HCT116 (cell line): ENCODE measurements around the gene GRIA1. TPM values are rescaled to one million over a fixed set of nuclear protein-coding genes. Genes with fewer than 3 reads are reported as not detected.

ENCODE experiments used
- ATAC-seq: fragments of 200-7000 bp; cut with Tn5 transposase; 2 replicates; pipeline ENCODE4 v1.9.1; 2020; ENCODE audit warnings: mild to moderate bottlenecking, moderate library complexity
- BruUV-seq: library from RNA; stranded (reverse); fragments of 400-500 nt; replicated peaks from 2 replicates; lab custom pipeline; 2021; lab: Mats Ljungman, UMichigan
- CTCF ChIA-PET: fragments of 300-600 bp; sonication (Branson Sonifier 250); formaldehyde crosslinking; loops from one replicate; lab custom pipeline; 2021; ENCODE audit warnings: antibody characterized with exemption; lab: Charles Lee
- POLR2A ChIA-PET: fragments of 300-600, 350-600 bp; sonication (Branson Sonifier 250); formaldehyde crosslinking; loops from one replicate; lab custom pipeline; 2021; ENCODE audit warnings: antibody characterized with exemption; lab: Charles Lee
- RAD21 ChIA-PET, 2 experiments: fragments of 300-600 bp; sonication (Branson Sonifier 250); formaldehyde crosslinking; loops; one replicate each; lab custom pipeline; 2023; ENCODE audit warnings: low total read pairs in 2 of 2; ENCODE audit not compliant: uncharacterized antibody in 2 of 2, unreplicated experiment in 2 of 2, low non-redundant PET in 1 of 2; lab: Charles Lee
- DNase-seq: peaks from one replicate; pipeline ENCODE4 v3.0.0-alpha.2; 2010; ENCODE audit warnings: low read depth, low spot score
- H2AFZ ChIP-seq: fragments of 200-600 bp; shearing (Covaris generic), sonication (generic); 2 replicates; pipeline ENCODE4 v1.6.1; 2017; ENCODE audit warnings: low read depth, mixed run types, mixed read lengths, antibody characterized with exemption, low read length; ENCODE audit not compliant: poor library complexity, severe bottlenecking
- H3K27ac ChIP-seq: 2 replicates; pipeline ENCODE4 v1.5.1; 2012; ENCODE audit warnings: low read depth, low read length
- H3K27me3 ChIP-seq: fragments of 200-600 bp; sonication (generic); 2 replicates; pipeline ENCODE4 v1.6.1; 2016; ENCODE audit warnings: mixed run types, low read length, mixed read lengths; ENCODE audit not compliant: insufficient read depth
- H3K36me3 ChIP-seq, 2 experiments: fragments of 200-500 bp in 1 of 2; fragments of 200-600 bp in 1 of 2; sonication (Bioruptor generic) in 1 of 2; sonication (generic) in 1 of 2; 2 replicates each; pipeline versions ENCODE4 v1.5.1 to v1.6.1; 2014 to 2016; ENCODE audit warnings: low read length in 2 of 2, inconsistent platforms in 1 of 2, mixed read lengths in 1 of 2, mixed run types in 1 of 2; ENCODE audit not compliant: insufficient read depth in 2 of 2, control insufficient read depth in 1 of 2
- H3K4me1 ChIP-seq, 2 experiments: fragments of 200-600 bp in 1 of 2; sonication (generic) in 1 of 2; 2 replicates each; pipeline versions ENCODE4 v1.5.1 to v1.6.1; 2012 to 2017; ENCODE audit warnings: low read length in 2 of 2, inconsistent platforms in 1 of 2, mild to moderate bottlenecking in 1 of 2, mixed read lengths in 1 of 2, mixed run types in 1 of 2, moderate library complexity in 1 of 2; ENCODE audit not compliant: insufficient read depth in 2 of 2, control insufficient read depth in 1 of 2
- H3K4me2 ChIP-seq: fragments of 200-600 bp; sonication (generic); 2 replicates; pipeline ENCODE4 v1.6.1; 2017; ENCODE audit warnings: mixed run types, low read length, mixed read lengths
- H3K4me3 ChIP-seq, 2 experiments: fragments of 200-600 bp in 1 of 2; sonication (generic) in 1 of 2; replicated peaks in 1 of 2; 2 replicates each; pipeline ENCODE4 v1.5.1; 2011 to 2016; ENCODE audit warnings: low read length in 2 of 2, control low read depth in 1 of 2, low read depth in 1 of 2, mild to moderate bottlenecking in 1 of 2, mixed read lengths in 1 of 2, mixed run types in 1 of 2
- H3K79me2 ChIP-seq: fragments of 200-600 bp; sonication (generic); 2 replicates; pipeline ENCODE4 v1.6.1; 2017; ENCODE audit warnings: mild to moderate bottlenecking, mixed run types, low read length, moderate library complexity, mixed read lengths; ENCODE audit not compliant: insufficient read depth
- H3K9ac ChIP-seq: fragments of 200-600 bp; sonication (generic); 2 replicates; pipeline ENCODE4 v1.6.1; 2016; ENCODE audit warnings: low read length, mixed read lengths
- H3K9me2 ChIP-seq: fragments of 200-600 bp; sonication (generic), shearing (Covaris generic); 2 replicates; pipeline ENCODE4 v1.6.1; 2017; ENCODE audit warnings: mixed run types, mild to moderate bottlenecking, moderate library complexity; ENCODE audit not compliant: insufficient read depth
- H3K9me3 ChIP-seq, 2 experiments: fragments of 200-500 bp in 1 of 2; fragments of 200-600 bp in 1 of 2; sonication (Bioruptor generic) in 1 of 2; sonication (generic) in 1 of 2; 2 replicates each; pipeline ENCODE4 v1.6.1; 2014 to 2017; ENCODE audit warnings: low read length in 2 of 2, mixed read lengths in 2 of 2, inconsistent platforms in 1 of 2, low read depth in 1 of 2, mild to moderate bottlenecking in 1 of 2, mixed run types in 1 of 2, moderate library complexity in 1 of 2; ENCODE audit not compliant: control insufficient read depth in 1 of 2, insufficient read depth in 1 of 2
- H4K20me1 ChIP-seq: fragments of 200-600 bp; sonication (generic), shearing (Covaris generic); 2 replicates; pipeline ENCODE4 v1.6.1; 2017; ENCODE audit warnings: mixed run types, mild to moderate bottlenecking, moderate library complexity; ENCODE audit not compliant: insufficient read depth
- CBX3 ChIP-seq: IDR thresholded peaks from 2 replicates; pipeline ENCODE4 v1.6.1; 2012; ENCODE audit warnings: low read depth
- CEBPB ChIP-seq: IDR thresholded peaks from 2 replicates; pipeline ENCODE4 v1.6.1; 2012; ENCODE audit warnings: low read depth
- EGR1 ChIP-seq: IDR thresholded peaks from 2 replicates; pipeline ENCODE4 v1.6.1; 2012; ENCODE audit warnings: low read depth
- FOSL1 ChIP-seq: IDR thresholded peaks from 2 replicates; pipeline ENCODE4 v1.6.1; 2012; ENCODE audit warnings: low read depth
- JUND ChIP-seq: IDR thresholded peaks from 2 replicates; pipeline ENCODE4 v1.6.1; 2012
- MAX ChIP-seq: IDR thresholded peaks from 2 replicates; pipeline ENCODE4 v1.6.1; 2012
- POLR2A ChIP-seq: IDR thresholded peaks from 2 replicates; pipeline ENCODE4 v1.7.0; 2011; ENCODE audit warnings: borderline replicate concordance; ENCODE audit not compliant: insufficient read depth, insufficient read length; ENCODE audit errors: extremely low read depth
- POLR2AphosphoS5 ChIP-seq: IDR thresholded peaks from 2 replicates; pipeline ENCODE4 v1.6.1; 2011; ENCODE audit warnings: mild to moderate bottlenecking, low read depth, low read length, moderate library complexity
- RAD21 ChIP-seq: IDR thresholded peaks from 2 replicates; pipeline ENCODE4 v1.6.1; 2012; ENCODE audit warnings: low read depth, mild to moderate bottlenecking
- SIN3A ChIP-seq: IDR thresholded peaks from 2 replicates; pipeline ENCODE4 v1.6.1; 2012; ENCODE audit warnings: low read depth
- SP1 ChIP-seq: IDR thresholded peaks from 2 replicates; pipeline ENCODE4 v1.6.1; 2012; ENCODE audit warnings: low read depth
- SRF ChIP-seq: IDR thresholded peaks from 2 replicates; pipeline ENCODE4 v1.6.1; 2012; ENCODE audit warnings: low read depth
- TCF7L2 ChIP-seq: IDR thresholded peaks from 2 replicates; pipeline ENCODE4 v1.7.0; 2011; ENCODE audit warnings: borderline replicate concordance, inconsistent platforms; ENCODE audit not compliant: insufficient read depth, insufficient read length; ENCODE audit errors: extremely low read depth
- YY1 ChIP-seq: IDR thresholded peaks from 2 replicates; pipeline ENCODE4 v1.6.1; 2011; ENCODE audit warnings: low read length, low read depth, moderate library complexity, mild to moderate bottlenecking; ENCODE audit not compliant: insufficient replicate concordance; ENCODE audit errors: extremely low read depth
- ZFX ChIP-seq: fragments of 450-650 bp; IDR thresholded peaks from 2 replicates; pipeline ENCODE4 v1.6.1; 2017
- ZNF274 ChIP-seq: fragments of 200-500 bp; sonication (Bioruptor generic); IDR thresholded peaks from 2 replicates; pipeline ENCODE4 v1.6.1; 2014; ENCODE audit warnings: mild to moderate bottlenecking, low read depth, low read length, inconsistent platforms
- intact Hi-C: fragments of 100-400 bp; cut with micrococcal nuclease; formaldehyde crosslinking; loops from 2 replicates; pipeline ENCODE4 v1.10.0; 2022
- total RNA-seq: library from RNA; stranded (reverse); gene quantifications from one replicate; pipeline ENCODE4 v1.2.1, GENCODE V29; 2021; ENCODE audit not compliant: unreplicated experiment
- TF ChIP-seq, protein P1 (sequence below), 3 experiments: fragments of 200-600 bp in 1 of 3; sonication (generic) in 1 of 3; IDR thresholded peaks in 2 of 3; conservative IDR thresholded peaks in 1 of 3; 2 replicates each; pipeline ENCODE4 v1.5.1; 2012 to 2017; ENCODE audit warnings: low read depth in 2 of 3, low read length in 2 of 3, antibody characterized with exemption in 1 of 3, borderline replicate concordance in 1 of 3, control low read depth in 1 of 3, mild to moderate bottlenecking in 1 of 3, mixed read lengths in 1 of 3, mixed run types in 1 of 3, moderate library complexity in 1 of 3; ENCODE audit not compliant: insufficient read depth in 1 of 3
- TF ChIP-seq, protein P2 (sequence below): IDR thresholded peaks from 2 replicates; pipeline ENCODE4 v1.6.1; 2012
- TF ChIP-seq, protein P3 (sequence below): IDR thresholded peaks from 2 replicates; pipeline ENCODE4 v1.6.1; 2011; ENCODE audit warnings: mild to moderate bottlenecking, low read length, moderate library complexity; ENCODE audit not compliant: insufficient replicate concordance; ENCODE audit errors: extremely low read depth

The GRIA1 gene
- total RNA-seq, 1 experiment from 2014 or later: not detected

DNA sequence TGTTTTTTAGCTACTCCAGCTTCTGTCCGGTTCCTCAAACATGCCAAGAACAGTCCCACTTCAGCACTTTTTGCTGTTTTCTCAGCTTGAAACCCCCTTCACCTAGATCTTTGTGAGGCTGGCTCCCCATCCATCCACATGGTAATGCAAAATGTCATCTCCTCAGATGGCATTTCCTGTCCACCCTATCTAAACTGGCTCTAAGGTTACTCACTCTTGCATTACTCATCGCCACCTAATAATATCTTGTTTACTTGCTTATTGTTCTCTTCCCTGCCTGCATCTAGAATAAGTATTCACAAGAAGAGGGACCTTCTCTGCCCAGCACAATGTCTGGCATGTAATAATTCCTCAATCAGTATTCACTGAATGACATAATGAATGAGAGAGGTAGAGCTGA lies 328.2 kb downstream of the GRIA1 start:
- Histone ChIP-seq H2AFZ (no peak overlapping the region), H3K4me1 (no peaks in the 10 kb centered on the region), H3K4me3 (no peak overlapping the region), H3K36me3 (no peaks in the 10 kb centered on the region), H4K20me1 (no peaks in the 10 kb centered on the region; the same call in 1 of the 2 replicates), H3K9ac (no peak overlapping the region), H3K27me3 (peaks cover 17% of the 10 kb centered on the region), H3K79me2 (no peaks in the 10 kb centered on the region), H3K9me3 (no peaks in the 10 kb centered on the region), H3K9me2 (no peaks in the 10 kb centered on the region), H3K4me2 (no peak overlapping the region), H3K27ac (no peak overlapping the region)
- RAD21 ChIA-PET: no interaction called here
- intact Hi-C loops: no loop called here
- ATAC-seq (no peak), DNase-seq (no peak)
- BruUV-seq: no TSS peak
- CTCF ChIA-PET: no interaction called here
- POLR2A ChIA-PET: no interaction called here
- TF ChIP-seq SRF: no peak
- TF ChIP-seq ZFX: no peak
- TF ChIP-seq SP1: no peak
- TF ChIP-seq EGR1: no peak
- no peak for TF ChIP-seq ZNF274
- no peak for TF ChIP-seq SIN3A
- TF ChIP-seq MAX: no peak
- TF ChIP-seq CEBPB: no peak
- no peak for TF ChIP-seq CBX3

GRCh38 chr5:153823036-153823435 lies 332.6 kb downstream of the GRIA1 start:
- ChIA-PET POLR2A (no interaction called here), RAD21 (no interaction called here), CTCF (no interaction called here)
- intact Hi-C loops: no loop called here
- Histone ChIP-seq H3K27me3 (peaks cover 25% of the 10 kb centered on the region), H3K4me1 (no peaks in the 10 kb centered on the region), H3K27ac (no peak overlapping the region), H2AFZ (no peak overlapping the region), H3K4me3 (no peak overlapping the region), H3K9me3 (no peaks in the 10 kb centered on the region), H4K20me1 (no peaks in the 10 kb centered on the region; the same call in 1 of the 2 replicates), H3K36me3 (no peaks in the 10 kb centered on the region), H3K4me2 (no peak overlapping the region), H3K9ac (no peak overlapping the region), H3K9me2 (no peaks in the 10 kb centered on the region), H3K79me2 (no peaks in the 10 kb centered on the region)
- no TSS peak for BruUV-seq
- ATAC-seq (no peak), DNase-seq (no peak)
- no peak for TF ChIP-seq TCF7L2
- TF ChIP-seq FOSL1: no peak
- TF ChIP-seq, protein P1, sequence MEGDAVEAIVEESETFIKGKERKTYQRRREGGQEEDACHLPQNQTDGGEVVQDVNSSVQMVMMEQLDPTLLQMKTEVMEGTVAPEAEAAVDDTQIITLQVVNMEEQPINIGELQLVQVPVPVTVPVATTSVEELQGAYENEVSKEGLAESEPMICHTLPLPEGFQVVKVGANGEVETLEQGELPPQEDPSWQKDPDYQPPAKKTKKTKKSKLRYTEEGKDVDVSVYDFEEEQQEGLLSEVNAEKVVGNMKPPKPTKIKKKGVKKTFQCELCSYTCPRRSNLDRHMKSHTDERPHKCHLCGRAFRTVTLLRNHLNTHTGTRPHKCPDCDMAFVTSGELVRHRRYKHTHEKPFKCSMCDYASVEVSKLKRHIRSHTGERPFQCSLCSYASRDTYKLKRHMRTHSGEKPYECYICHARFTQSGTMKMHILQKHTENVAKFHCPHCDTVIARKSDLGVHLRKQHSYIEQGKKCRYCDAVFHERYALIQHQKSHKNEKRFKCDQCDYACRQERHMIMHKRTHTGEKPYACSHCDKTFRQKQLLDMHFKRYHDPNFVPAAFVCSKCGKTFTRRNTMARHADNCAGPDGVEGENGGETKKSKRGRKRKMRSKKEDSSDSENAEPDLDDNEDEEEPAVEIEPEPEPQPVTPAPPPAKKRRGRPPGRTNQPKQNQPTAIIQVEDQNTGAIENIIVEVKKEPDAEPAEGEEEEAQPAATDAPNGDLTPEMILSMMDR (IDR thresholded peaks at IDR 0.05 in 2 of 3, conservative IDR thresholded peaks at IDR 0.05 in 1 of 3; ENCODE audit: borderline replicate concordance in 1 of 3, insufficient read depth in 1 of 3, low read depth in 2 of 3, low read length in 2 of 3): no peak
- no peak for TF ChIP-seq CEBPB
- TF ChIP-seq ZNF274: no peak
- TF ChIP-seq, protein P2, sequence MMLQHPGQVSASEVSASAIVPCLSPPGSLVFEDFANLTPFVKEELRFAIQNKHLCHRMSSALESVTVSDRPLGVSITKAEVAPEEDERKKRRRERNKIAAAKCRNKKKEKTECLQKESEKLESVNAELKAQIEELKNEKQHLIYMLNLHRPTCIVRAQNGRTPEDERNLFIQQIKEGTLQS: no peak
- no peak for TF ChIP-seq RAD21
- no peak for TF ChIP-seq YY1
- TF ChIP-seq POLR2A: no peak
- no peak for TF ChIP-seq EGR1
- TF ChIP-seq, protein P3, sequence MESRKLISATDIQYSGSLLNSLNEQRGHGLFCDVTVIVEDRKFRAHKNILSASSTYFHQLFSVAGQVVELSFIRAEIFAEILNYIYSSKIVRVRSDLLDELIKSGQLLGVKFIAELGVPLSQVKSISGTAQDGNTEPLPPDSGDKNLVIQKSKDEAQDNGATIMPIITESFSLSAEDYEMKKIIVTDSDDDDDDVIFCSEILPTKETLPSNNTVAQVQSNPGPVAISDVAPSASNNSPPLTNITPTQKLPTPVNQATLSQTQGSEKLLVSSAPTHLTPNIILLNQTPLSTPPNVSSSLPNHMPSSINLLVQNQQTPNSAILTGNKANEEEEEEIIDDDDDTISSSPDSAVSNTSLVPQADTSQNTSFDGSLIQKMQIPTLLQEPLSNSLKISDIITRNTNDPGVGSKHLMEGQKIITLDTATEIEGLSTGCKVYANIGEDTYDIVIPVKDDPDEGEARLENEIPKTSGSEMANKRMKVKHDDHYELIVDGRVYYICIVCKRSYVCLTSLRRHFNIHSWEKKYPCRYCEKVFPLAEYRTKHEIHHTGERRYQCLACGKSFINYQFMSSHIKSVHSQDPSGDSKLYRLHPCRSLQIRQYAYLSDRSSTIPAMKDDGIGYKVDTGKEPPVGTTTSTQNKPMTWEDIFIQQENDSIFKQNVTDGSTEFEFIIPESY: no peak
- no peak for TF ChIP-seq POLR2AphosphoS5
- no peak for TF ChIP-seq ZFX
- no peak for TF ChIP-seq JUND
